Peyer's patch (tissue), 4 donors: ENCODE results near the gene RILPL1. TPM values are rescaled to one million over a fixed set of nuclear protein-coding genes. Genes with fewer than 3 reads are reported as not detected.

Source experiments
- DNase-seq, 3 donors: peaks; one replicate each; pipeline ENCODE4 v3.0.0-alpha.2; 2017 to 2019
- H3K27ac ChIP-seq, 4 donors: fragments of 200-600 bp; sonication (generic); one replicate each; pipeline ENCODE4 v1.5.1; 2016 to 2019
- H3K27me3 ChIP-seq, 2 donors: fragments of 200-600 bp; sonication (generic); one replicate each; pipeline ENCODE4 v1.5.1; 2019
- H3K36me3 ChIP-seq, 3 donors: fragments of 200-600 bp; sonication (generic); one replicate each; pipeline ENCODE4 v1.5.1; 2016 to 2019
- H3K4me1 ChIP-seq, 4 donors: fragments of 200-600 bp; sonication (generic); one replicate each; pipeline ENCODE4 v1.5.1; 2016 to 2019
- H3K4me3 ChIP-seq, 4 donors: fragments of 200-600 bp; sonication (generic); 1 replicate in 3 of 4; 2 replicates in 1 of 4; pipeline ENCODE4 v1.5.1; 2016 to 2019; ENCODE audit warnings: mild to moderate bottlenecking in 1 of 4
- H3K9me3 ChIP-seq, 4 donors: fragments of 200-600 bp; sonication (generic); one replicate each; pipeline ENCODE4 v1.5.1; 2016 to 2019; ENCODE audit warnings: mild to moderate bottlenecking in 1 of 4
- POLR2A ChIP-seq, 2 donors: fragments of 450-650 bp; IDR thresholded peaks; one replicate each; pipeline ENCODE4 v1.5.1; 2017; ENCODE audit warnings: antibody characterized with exemption in 2 of 2, mild to moderate bottlenecking in 2 of 2, moderate library complexity in 2 of 2
- total RNA-seq, 4 donors: library from RNA; depleted of rRNA; stranded (reverse); fragments of >200 nt; gene quantifications; one replicate each; pipeline ENCODE4 v1.1.0, GENCODE V29; 2016
- TF ChIP-seq, protein P1 (sequence below), 6 experiments: fragments of 450-650 bp in 4 of 6; fragments of 200-600 bp in 2 of 6; sonication (generic) in 1 of 6; IDR thresholded peaks; one replicate each; pipeline ENCODE4 v1.5.1; 2017 to 2019; ENCODE audit warnings: antibody characterized with exemption in 6 of 6, mild to moderate bottlenecking in 3 of 6, moderate library complexity in 1 of 6

The RILPL1 gene
- total RNA-seq, 4 donors from 2014 or later, result 1.4 to 29.7 (median 4.6) TPM

DNA sequence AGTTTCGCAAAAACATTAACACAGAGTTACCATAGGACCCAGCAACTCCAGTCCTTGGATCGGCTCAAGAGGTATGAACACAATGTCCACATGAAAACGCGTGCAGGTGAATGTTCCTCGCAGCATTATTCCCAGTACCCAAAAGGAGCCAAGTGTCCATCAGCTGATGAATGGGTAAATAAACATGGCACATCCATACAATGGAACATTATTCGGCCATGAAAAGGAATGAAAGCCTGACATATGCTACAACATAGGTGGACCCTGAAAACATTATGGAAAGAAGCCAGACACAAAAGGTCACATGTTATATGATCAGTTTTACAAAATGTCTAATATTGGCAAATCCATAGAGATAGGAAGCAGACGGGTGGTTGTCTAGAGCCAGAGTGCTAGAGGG is 9.1 kb downstream of the RILPL1 start:
- no peak overlapping the region for H3K27ac ChIP-seq
- no peak overlapping the region for H3K4me3 ChIP-seq
- H3K27me3 ChIP-seq, result no peaks in the 10 kb centered on the region
- DNase-seq, result no peak
- H3K4me1 ChIP-seq, result no peaks in the 10 kb centered on the region
- no peaks in the 10 kb centered on the region for H3K9me3 ChIP-seq
- peaks cover 0 to 20% (median 0%) of the 10 kb centered on the region in 3 donors for H3K36me3 ChIP-seq
- TF ChIP-seq, protein P1, sequence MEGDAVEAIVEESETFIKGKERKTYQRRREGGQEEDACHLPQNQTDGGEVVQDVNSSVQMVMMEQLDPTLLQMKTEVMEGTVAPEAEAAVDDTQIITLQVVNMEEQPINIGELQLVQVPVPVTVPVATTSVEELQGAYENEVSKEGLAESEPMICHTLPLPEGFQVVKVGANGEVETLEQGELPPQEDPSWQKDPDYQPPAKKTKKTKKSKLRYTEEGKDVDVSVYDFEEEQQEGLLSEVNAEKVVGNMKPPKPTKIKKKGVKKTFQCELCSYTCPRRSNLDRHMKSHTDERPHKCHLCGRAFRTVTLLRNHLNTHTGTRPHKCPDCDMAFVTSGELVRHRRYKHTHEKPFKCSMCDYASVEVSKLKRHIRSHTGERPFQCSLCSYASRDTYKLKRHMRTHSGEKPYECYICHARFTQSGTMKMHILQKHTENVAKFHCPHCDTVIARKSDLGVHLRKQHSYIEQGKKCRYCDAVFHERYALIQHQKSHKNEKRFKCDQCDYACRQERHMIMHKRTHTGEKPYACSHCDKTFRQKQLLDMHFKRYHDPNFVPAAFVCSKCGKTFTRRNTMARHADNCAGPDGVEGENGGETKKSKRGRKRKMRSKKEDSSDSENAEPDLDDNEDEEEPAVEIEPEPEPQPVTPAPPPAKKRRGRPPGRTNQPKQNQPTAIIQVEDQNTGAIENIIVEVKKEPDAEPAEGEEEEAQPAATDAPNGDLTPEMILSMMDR (IDR thresholded peaks at IDR 0.05), result no peak
- TF ChIP-seq POLR2A (IDR thresholded peaks at IDR 0.05), result no peak

DNA sequence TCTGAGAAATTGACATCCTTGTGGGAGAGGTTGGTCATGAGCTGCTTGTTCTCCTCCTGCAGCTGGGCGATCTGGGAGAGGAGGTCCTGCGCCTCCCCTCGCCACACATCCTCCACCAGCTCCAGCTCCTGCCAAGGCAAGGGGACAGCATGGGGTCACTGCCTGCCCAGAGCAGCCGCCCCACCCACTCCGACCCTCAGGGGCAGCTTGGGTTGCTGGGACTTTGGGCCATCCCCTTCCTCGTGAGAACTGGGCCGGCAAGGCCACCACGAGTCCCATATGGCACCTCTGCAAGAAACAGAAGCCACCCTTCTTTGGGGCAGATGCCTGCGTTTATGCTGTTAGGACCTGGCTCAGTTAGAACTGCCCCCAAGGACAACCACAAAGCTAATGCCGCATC is 10.0 kb downstream of the RILPL1 start:
- Histone ChIP-seq H3K36me3 (peaks cover 0 to 20% (median 0%) of the 10 kb centered on the region in 3 donors), H3K27me3 (no peaks in the 10 kb centered on the region)

DNA sequence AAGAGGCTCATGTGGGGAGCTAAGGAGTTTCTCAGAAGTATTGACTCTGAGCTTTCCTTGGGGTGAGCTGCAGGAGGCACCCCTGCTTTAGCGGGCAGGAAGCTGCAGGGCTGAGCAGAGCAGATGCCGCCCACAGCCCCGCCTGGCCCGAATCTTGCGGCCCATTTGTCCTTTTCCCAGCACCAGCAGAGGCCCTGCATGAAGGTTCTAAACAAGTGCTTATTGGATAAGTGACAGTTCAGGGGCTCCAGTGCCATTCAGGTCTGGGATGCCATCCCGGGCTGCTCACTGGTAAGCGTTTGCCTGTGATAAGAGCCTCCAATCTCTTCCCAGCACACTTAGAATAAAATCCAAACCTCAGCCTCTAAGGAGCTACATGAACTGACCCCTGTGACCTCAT is 11.4 kb downstream of the RILPL1 start:
- no peaks in the 10 kb centered on the region for H3K9me3 ChIP-seq
- H3K27me3 ChIP-seq, result no peaks in the 10 kb centered on the region
- DNase-seq, result no peak
- H3K36me3 ChIP-seq, result peaks cover 0 to 20% (median 0%) of the 10 kb centered on the region in 3 donors
- TF ChIP-seq POLR2A (IDR thresholded peaks at IDR 0.05), result no peak
- TF ChIP-seq, protein P1 (IDR thresholded peaks at IDR 0.05), result no peak
- H3K4me3 ChIP-seq, result no peak overlapping the region
- H3K4me1 ChIP-seq, result no peaks in the 10 kb centered on the region
- H3K27ac ChIP-seq, result no peak overlapping the region

More for the DNA sequence above, 10.0 kb downstream of the RILPL1 start:
- Histone ChIP-seq H3K4me3 (no peak overlapping the region), H3K4me1 (no peaks in the 10 kb centered on the region), H3K27ac (no peak overlapping the region), H3K9me3 (no peaks in the 10 kb centered on the region)
- TF ChIP-seq, protein P1 (IDR thresholded peaks at IDR 0.05), result no peak
- no peak for TF ChIP-seq POLR2A (IDR thresholded peaks at IDR 0.05)
- DNase-seq, result no peak

DNA sequence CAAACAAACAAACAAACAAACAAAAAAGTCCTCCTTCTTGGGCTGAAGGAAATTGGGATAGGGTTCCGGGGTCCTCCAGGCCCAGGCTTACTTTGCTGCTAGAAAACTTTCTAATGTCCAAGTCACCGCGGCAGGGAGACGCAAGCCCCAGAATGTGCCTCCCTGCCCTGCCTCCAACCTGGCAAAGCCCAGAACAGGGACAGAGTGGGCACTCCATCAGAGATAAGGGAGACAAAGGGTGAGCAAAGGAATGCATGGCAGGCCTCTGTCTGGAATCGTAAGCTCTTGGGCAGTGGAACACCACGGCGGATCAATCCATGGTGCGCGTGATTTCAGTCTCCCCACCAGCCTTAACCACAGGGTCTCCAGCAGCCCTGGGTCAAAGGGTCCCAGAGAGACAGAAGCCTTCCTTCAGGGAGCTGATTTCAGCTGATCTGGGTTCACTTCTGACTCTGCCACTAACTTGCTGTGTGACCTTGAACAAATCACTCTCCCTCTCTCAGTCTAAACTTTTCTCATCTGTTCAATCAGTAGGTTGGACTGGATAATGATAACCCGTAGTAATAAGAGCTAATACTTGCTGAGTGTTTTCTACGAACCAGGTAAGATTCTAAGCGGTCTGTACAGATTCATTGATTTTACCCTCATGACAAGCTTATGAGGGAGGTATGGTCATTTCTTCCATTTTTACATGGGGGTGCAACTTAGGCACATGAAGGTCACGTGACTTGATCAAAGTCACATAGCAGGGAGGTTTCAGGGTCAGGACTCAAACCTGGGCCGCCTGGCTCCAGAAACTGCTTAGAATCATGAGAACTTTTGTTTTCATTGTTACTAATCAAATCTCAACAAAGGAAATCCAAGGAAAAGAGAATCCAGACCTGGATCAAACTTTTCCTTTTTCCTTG is 12.7 kb downstream of the RILPL1 start:
- H3K4me1 ChIP-seq, result no peaks in the 10 kb centered on the region
- H3K27me3 ChIP-seq, result no peaks in the 10 kb centered on the region
- TF ChIP-seq, protein P1 (IDR thresholded peaks at IDR 0.05), result no peak
- TF ChIP-seq POLR2A (IDR thresholded peaks at IDR 0.05), result no peak
- H3K27ac ChIP-seq, result no peak overlapping the region
- peaks cover 0 to 20% (median 0%) of the 10 kb centered on the region in 3 donors for H3K36me3 ChIP-seq
- H3K4me3 ChIP-seq, result no peak overlapping the region
- no peak for DNase-seq
- H3K9me3 ChIP-seq, result no peaks in the 10 kb centered on the region

DNA sequence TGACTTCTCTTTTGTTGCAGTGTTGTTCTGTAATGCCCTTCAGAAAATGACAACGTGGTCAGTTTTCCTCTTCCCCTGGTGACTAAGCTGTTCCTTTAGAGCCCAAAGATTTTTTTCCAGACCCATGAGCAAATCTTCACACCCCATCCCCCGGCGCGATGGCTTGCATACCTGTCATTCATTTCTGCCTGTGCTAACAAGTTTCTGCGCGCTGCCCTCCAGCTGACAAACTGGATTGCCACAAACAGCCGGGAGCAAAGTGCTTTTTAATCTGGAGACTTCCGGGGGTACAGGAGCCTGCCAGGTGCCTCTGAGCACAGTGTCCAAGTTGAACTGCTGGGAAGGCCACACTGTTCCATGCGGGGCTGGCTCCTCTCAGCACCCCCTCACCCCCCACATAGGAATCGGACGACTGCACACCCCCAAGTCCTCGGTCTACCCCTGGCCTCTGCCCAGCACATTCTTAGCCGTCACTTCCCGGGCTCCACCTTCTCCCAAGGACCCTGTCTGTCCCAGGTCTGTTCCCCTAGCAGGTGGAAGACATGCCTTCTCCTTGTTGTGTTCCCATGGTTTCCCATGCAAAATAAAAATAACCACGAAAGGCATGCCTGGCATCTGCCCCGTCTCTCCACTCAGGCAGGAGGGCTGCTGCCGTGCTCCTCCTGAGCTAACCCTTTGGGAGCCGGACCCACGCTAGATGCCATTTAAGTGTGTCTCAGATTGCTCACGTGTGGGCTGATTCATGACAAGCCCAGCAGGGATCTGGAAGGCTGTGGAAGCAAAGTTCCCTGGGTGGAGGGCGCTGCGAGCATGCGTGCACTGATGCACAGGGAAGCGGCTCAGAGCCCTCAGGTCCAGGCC is 14.1 kb downstream of the RILPL1 start:
- Histone ChIP-seq H3K36me3 (peaks cover 0 to 20% (median 0%) of the 10 kb centered on the region in 3 donors), H3K27me3 (no peaks in the 10 kb centered on the region), H3K9me3 (no peaks in the 10 kb centered on the region), H3K4me3 (no peak overlapping the region), H3K27ac (no peak overlapping the region), H3K4me1 (no peaks in the 10 kb centered on the region)
- DNase-seq, result no peak
- TF ChIP-seq, protein P1 (IDR thresholded peaks at IDR 0.05), result no peak
- TF ChIP-seq POLR2A (IDR thresholded peaks at IDR 0.05), result no peak
